NCI-H2107 treated with DMSO at 0.1 percent for 48 hours (cell line): ENCODE measurements around the gene UBL5.

Experiments used
- DNase-seq: peaks from one replicate; lab custom pipeline; 2025; ENCODE audit not compliant: unreplicated experiment; lab: John Stamatoyannopoulos, UW

Gene UBL5

DNA sequence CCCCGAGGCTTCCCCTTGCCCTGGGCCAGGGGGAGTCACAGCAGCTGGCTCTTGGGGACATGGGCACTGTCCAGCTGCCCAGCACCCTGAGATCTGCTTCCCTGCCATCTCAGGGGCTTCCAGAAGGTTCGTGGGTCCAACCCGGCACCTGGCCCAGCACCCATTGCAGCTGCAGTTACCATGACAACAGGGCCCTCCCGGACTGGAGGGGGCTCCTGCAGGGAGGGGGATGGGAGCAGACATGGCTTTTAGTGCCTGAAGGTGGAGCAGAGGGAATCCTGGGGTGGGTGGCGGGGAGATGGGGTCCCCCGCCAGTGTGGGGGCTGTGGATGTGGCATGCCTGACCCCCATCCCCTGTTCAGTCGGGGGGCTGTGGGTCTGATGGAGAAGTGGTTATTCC is 22.1 kb downstream of the UBL5 start:
- DNase-seq, result no peak

DNA sequence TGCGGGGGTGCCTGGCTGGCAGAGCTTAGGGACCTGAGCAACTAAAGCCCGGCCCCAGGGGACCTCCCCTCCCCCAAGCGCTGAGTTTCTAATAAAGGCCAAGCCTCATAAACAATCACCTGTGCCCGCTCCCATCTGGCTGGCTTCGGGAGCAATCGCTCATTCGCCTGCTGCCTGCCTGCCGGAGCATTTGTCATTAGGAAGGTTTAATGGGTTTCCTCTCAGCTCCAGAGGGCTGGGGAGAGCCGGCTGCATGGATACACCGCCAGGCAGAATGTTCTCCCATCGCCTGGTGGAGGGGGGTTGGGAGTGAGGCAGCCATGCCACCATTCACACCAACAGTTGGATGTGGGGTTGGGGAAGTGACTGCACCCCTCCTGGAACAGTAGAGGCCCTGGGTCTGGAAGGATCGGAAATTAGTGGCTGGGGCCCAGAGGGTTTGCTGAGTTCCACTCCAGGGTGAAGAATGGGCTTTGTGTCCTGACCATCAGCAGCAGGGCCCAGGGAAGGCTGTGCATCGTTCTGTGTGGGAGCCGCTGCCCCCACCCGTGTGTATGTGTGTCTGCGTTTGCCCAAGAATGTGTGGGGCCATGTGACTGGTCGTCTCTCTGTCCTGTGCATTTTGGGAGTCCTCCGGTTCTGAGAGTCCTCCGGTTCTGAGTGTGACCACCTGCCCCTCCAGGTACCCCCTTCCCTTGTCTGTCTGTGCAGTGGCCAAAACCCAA is 22.7 kb downstream of the UBL5 start:
- DNase-seq, result peak; percentile 65

DNA sequence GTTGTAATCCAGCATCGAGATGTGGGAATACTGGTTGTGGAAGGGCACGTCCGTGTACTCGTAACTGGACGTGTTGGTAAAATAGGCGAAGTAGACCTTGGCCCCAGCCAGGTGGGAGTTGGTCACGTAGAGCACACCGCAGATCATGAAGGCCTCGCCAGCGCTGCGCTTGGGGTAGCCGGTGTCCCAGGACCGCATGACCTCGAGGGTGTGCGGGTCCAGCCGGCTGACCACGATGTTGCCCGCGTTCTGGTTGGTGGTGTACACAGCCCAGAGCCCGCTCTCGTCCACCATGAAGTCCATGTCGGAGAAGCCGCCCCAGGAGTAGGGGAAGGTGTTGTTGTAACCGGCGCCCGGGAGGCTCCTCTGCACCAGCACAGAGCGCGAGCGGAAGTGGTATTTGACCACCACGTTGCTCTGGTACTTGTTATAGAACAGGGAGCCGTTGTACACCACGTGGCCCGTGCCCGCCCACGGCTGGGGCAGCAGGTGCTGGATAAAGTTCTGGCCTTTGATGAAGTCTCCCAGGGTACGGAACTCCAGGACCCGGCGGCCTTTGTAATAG is 26.6 kb downstream of the UBL5 start:
- no peak for DNase-seq

DNA sequence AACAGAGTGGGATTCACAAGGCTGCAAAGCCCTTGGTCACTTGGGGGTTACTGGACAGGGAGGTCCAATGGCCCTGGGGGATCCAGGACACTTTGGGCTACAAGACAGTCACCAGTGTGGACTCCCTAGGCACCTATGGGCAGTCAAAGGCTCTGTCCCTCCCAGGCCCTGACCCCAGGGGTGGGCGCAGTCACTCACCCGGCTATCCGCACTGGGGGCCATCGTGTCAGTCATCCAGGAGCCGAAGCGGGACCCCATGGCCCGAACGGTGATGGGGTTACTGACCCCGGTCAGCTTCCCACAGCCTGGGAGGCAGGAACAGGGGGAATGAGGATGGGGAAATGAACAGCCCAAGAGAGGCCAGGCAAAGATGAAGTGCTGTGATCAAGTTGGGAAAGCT is 28.9 kb downstream of the UBL5 start:
- DNase-seq, result no peak

DNA sequence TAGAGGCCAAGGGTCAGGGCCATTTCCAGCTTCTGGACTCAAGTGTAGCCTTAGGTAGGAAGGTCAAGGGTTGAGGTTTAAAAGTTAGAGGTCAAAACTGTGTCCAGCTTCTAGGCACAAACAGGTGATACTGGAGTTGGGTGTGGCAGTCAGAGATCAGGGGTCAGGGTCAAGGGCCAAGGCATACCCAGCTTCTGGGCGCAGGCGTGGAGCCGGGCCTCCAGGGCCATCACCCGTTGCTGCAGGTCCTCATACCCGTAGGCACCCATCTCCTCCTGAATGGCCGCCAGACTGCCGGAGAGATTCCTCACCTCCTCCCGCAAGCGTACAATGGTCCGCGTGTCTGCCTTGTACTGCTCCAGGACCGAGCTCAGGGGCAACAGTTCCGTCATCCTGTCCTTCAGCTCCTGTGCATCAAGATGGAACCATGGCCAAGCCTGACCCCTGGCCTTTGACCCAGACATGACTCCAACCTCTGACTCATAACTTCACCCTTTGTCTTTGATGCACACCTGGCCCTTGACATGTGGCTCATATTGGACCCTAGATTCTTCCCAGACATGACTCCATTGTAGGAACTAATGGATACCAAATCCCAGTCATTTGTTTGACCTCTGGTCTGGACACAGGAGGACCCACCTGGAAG is 29.5 kb downstream of the UBL5 start:
- DNase-seq, result no peak

DNA sequence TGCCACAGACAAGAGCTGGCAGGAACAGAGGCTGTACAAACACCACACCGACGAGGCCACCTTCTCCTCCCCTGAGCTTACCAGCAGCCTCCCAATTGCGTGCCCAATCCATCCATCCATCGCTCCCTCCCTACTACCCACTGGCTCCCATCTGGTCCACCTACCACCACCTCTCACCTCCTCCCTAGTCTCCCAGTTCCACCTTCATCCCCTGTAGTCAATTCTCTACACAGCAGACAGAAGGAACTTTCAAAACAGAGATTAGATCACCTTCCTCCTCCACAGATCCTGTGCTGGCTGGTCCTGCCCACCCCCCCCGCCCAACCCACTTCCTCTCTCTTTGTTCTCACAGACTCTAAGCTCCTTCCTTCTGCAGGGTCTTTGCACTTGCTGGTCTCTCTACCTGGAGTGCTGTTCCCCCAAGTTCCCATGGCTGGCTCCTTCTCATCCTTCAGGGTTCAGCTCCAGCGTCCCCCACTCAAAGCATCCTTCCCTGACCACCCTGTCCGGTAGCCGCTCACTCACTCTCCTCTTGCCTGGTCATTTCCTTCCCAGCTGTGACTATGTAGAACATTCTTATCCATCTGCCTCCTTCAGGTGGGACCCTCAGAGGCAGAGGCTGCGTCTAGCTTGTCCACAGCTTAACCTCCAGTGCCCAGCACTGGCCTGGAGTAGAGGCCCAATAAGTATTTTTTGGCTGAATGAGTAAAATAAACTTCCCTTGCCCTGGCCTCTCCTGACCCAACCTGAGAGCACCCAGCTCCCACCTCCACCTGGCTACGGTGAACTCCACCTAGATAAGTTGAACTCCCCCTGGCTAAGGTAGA is 30.4 kb downstream of the UBL5 start:
- no peak for DNase-seq

DNA sequence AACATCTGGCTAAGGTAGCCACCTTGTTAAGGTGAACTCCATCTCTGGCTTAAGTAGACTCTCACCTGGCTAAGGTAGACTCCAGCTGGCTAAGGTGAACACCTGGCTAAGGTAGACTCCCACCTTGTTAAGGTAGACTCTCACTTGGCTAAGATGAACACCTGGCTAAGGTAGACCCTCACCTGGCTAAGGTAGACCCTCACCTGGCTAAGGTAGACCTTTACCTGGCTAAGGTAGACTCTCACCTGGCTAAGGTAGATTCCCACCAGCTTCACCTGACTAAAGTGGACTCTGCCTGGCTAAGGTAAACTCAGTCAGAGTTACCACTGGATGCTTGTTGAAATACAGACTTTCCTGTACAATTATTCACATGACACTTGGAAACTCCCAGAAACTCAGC is 31.0 kb downstream of the UBL5 start:
- no peak for DNase-seq

DNA sequence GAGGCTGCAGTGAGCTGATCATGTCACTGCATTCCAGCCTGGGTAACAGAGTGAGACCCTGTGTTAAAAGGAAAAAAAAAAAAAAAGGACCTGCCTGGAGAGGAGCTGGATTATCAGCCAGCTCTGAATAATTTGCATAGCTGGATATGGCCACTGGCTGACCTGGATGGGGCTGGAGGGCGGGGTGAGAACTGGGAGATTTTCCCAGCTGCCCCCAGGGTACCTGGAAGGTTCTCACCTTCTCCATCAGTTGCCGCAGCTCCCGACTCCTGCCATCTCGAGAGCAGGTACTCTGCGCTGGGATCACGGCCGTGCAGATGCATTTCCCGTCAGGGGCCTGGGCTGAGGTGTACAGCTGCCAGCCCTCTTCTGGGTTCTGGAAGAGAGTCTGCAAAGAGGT is 32.7 kb downstream of the UBL5 start:
- no peak for DNase-seq

DNA sequence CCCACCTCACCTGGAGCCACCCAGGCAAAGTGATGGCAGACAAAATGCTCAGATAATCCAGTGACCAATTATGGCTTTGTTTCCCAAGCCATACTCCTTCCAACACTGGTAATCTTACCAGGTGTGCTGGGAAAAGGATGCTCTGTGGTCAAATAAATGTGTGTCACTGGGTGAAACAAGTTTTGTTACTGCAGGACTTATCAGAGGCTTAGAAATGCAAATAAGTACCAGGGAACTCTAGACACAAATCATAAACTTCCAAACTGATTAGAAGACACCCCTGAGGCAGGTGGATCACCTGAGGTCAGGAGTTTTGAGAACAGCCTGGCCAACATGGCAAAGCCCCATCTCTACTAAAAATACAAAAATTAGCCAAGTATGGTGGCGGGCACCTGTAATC is 33.8 kb downstream of the UBL5 start:
- no peak for DNase-seq

DNA sequence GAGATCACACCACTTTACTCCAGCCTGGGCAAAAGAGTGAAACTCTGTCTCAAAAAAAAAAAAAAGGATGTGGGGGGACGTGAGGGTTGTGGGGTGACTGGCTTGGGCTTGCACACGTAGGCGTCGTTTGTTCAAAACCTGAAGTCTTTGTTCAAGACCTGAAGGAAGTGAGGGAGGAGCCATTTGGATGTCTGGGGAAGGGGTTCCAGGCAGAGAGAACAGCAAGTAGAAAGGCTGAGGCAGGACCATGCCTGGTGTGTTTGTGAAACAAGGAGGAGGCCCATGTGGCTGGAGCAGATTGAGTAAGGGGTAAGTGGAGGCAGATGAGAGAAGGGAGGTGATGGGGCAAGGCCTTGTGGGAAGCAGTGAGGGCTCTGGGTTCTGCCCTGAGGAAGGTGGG is 35.2 kb downstream of the UBL5 start:
- no peak for DNase-seq

DNA sequence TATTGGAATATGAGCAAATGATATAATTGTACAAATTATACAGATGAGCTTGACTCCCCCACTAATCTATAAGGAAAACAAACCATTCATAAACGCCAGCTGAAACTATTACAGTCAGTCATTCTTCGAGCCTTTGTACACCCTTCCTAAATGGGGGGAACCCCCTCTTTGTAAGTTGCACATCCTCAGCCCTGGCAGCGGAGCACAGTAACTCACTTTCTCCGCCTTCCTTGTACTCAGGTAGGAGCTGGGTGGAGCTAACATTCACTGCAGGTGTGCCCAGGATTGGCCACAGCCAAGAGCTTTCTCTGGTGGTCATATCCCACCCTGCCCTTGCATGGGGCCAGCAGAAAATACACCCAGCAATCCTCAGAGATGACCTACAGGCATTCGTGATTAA is 36.0 kb downstream of the UBL5 start:
- DNase-seq, result no peak

DNA sequence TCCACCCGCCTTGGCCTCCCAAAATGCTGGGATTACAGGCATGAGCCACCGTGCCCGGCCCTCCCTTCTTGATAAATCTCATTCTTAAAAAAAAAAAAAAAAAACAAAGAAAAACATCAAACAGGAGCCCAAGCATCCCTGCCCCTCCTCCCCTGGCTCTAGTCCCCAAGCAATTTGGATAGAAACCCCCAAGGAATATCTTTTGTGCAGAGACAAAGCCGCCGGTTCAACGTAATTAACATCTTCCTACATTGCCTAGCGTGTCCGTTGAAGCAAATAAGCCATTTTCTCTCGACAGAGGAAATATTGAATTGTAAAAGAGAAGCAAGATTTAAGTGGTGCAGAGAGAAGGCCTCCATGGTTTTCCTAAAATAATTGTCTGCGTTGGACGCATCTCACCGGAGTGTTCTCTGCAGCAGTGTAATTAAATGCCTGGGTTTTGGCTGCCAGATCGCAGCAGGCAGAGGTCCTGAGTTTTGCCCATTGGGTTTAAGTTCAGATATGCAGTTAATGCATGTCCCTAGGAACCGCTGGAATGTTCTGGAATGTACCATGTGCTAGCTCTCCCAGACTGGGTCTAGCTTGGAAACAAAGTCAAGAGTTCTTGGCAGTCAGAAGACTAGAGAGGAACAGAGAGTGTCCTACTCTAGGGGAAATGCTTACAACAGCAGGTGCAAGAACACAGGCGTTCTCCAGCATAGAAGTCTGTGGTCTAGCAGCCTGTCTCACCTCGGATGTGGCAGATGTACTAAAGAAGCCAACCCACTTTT is 38.2 kb downstream of the UBL5 start:
- DNase-seq, result no peak

DNA sequence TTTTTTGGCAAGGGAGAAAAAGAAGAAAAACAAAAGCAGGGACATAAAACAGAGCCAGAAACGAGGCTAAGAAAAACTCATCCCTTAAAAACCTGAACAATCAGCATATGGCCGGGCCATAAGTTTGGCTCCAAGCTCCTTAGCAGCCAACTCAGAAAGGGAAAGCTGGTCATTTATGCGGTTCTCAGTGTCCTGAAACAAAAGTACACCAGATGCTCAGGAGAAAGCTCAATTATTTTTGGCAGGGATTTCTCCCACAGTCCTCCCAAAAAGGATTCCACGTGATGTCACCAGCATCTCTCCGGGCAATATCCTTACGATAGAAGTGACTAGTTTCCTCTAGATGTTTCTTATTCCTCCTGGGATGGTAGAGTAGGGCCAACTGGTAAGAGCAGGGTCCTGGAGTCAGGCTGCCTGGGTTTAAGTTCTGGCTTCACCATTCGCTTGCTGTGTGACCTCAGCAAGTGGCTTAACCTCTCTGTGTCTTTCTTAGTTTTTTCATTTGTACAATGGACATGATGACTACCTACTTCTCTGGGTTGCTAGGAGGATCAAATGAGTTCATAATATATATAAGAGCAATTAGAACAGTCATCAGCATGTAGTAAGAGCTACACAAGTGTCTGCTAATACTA is 41.4 kb downstream of the UBL5 start:
- no peak for DNase-seq

DNA sequence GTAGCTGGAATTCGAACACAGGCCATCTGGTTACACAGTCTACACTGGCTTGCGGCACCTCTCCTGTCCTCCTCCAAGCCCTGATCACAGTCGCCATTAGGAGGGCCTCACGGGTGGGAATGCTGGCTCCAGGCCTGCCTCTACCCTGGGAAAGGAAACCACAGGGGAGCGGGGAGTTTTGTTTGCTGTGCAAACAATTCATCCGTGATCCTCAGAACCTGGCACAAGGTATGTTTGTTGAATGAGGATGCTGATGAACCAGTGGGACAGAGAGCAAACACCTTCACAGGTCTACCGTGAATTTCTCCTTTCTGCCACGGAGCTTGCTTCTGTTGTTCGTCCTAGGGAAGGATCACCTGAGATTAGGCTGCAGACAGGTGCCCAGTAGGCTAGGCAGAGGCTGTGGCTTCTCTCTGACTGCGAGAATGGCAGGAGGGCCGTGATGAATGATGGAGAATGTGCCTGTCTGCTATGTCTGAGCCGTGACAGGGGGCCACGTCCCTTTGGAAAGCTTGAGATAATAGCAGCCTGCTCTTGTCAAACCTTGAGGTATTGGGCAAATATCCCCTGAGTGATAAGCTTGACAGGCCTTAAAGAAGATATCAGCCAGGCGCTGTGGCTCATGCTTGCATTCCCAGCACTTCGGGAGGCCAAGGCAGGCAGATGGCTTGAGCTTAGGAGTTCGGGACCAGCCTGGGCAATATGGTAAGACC is 44.1 kb downstream of the UBL5 start:
- DNase-seq, result no peak

DNA sequence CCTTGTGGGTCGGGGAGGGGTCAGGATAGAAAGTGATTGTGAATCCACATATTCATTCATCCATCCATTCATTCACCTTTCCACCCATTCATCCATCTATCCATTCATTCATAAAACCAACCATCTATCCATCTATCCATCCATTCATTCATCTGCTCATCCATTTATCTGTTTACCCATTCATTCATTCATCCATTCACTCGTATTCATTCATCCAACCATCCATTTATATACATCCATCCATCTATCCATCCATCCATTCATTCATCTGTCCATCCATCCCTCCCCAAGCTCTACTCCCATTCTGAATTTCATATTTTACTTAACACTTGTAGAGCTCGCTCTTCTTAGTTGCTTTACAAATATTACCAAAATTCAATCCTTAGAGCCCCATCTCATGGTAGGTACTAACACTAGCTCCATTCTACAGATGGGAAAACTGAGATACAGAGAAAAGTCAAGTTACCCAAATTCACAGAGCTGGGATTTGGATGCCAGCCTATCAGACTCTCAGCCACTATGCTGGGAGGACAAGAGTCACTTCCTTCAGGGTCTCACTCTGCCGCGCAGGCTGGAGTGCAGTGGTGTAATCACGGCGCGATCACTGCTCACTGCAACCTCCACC is 45.0 kb downstream of the UBL5 start:
- no peak for DNase-seq

DNA sequence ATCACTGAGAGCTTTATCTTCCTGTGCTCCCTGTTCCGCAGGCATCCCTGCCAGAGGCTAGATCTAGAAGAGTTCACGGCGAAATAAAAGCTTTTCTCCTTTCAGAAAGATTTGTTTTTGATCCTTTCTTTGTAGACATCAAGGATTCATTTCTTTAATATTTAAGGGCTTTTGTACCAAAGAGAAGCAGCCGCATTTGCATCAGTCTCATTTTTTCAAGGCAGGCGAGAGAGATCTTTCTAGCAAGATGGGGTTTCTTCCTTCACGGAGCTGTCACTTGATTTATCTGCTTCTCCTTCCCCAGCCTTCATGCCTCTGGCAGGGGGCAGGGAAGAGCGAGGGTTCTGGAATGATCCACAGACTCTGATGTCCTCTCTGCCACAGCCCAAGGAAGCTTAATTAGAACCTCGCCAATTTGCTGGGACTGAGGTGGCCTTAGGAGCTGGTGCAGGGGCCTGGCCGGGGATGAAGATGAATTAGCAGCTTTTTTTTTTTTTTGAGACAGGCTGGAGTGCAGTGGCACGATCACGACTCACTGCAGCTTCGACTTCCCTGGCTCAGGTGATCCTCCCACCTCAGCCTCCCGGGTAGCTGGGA is 47.4 kb downstream of the UBL5 start:
- DNase-seq, result no peak

DNA sequence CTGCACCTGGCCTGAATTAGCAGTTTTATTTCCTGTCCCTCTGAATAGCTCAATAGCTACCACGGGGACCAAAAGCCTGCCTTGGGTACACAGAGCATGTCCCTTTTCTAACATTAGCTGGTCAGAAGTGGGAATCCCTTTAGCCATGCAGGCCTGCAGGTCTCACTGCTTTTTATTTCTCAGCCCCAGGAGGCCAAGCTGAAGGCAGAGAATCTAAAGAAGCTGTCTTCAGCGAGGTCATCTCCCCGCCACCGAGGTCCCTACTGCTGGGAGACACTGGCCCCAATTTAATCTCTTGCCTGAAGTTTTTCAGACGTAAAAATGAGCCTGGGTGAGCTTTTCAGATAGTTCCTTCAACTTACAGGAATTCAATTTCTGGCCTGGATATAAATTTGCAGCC is 48.1 kb downstream of the UBL5 start:
- no peak for DNase-seq

DNA sequence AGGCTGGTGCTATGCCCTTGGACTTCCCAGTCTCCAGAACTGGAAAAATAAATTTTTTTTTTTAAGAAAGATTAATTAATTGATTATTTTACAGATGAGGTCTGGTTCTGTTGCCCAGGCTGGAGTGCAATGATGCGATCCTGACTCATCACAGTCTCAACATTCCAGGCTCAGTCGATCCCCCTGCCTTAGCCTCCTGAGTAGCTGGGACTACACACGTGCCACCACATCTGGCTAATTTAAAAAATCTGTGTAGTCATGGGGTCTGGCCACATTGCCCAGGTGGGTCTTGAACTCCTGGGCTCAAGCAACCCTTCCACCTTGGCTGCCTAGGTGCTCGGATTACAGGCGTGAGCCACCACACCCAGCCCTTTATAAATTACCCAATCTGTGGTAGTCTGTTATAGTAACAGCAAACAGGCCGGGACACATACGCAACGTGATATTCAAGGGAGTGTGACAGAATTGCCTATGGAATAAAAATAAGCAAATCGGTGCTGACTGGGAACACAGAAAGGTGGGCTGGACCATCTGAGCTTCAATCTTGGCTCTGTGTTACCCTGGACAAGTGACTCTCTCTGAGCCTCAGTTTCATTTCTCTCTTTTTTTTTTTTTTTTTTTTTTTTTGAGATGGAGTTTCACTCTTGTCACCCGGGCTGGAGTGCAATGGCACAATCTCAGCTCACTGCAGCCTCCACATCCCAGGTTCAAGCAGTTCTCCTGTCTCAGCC is 50.2 kb downstream of the UBL5 start:
- DNase-seq, result no peak
